AG04449 (cell line): Measurements from ENCODE around the gene GPATCH2L.

ENCODE experiments used
- CTCF ChIA-PET: fragments of 350-600 bp; formaldehyde crosslinking; extraction: SDS; loops from one replicate; lab custom pipeline; 2021; ENCODE audit warnings: antibody characterized with exemption; lab: Yijun Ruan, JAX
- POLR2A ChIA-PET: fragments of 400-600, 350-600 bp; formaldehyde crosslinking; extraction: SDS; loops from one replicate; lab custom pipeline; 2020; ENCODE audit warnings: antibody characterized with exemption, inconsistent platforms; lab: Yijun Ruan, JAX
- DNase-seq: peaks from one replicate; pipeline ENCODE4 v3.0.0-alpha.2; 2010; ENCODE audit warnings: low read depth, low spot score
- H3K4me3 ChIP-seq: 2 replicates; pipeline ENCODE4 v1.5.1; 2011; ENCODE audit warnings: low read depth, mild to moderate bottlenecking, control low read depth, low read length
- CTCF ChIP-seq: IDR thresholded peaks from one replicate; pipeline ENCODE4 v1.5.1; 2011; ENCODE audit warnings: mild to moderate bottlenecking, moderate library complexity, low read length, control low read depth, inconsistent platforms; ENCODE audit not compliant: insufficient read depth; ENCODE audit errors: missing control alignments

Gene GPATCH2L

GRCh38 chr14:76203086-76204001, 51.6 kb downstream of the GPATCH2L start:
- ChIA-PET CTCF (interaction anchor here (0.9 to 2.4 kb wide), 2 partner anchors 149 to 153 kb away, joined by 5 to 6 read pairs; no protein-coding TSS in a partner anchor), POLR2A (no interaction called here)
- DNase-seq, result peak; percentile 83
- H3K4me3 ChIP-seq, result no peak overlapping the region
- TF ChIP-seq CTCF, result no peak

- ChIA-PET POLR2A (no interaction called here), CTCF (interaction anchor here (2.4 kb wide), 1 partner anchor 148 kb away, joined by 6 read pairs; no protein-coding TSS in a partner anchor)
- H3K4me3 ChIP-seq, result no peak overlapping the region
- no peak for TF ChIP-seq CTCF
- no peak for DNase-seq
These were observed 52.9 kb downstream of the GPATCH2L start for GRCh38 chr14:76204461-76205230.

GRCh38 chr14:76205708-76206107, 54.0 kb downstream of the GPATCH2L start:
- H3K4me3 ChIP-seq, result no peak overlapping the region
- TF ChIP-seq CTCF, result no peak
- ChIA-PET CTCF (no interaction called here), POLR2A (no interaction called here)
- DNase-seq, result no peak

- no peak overlapping the region for H3K4me3 ChIP-seq
- POLR2A ChIA-PET, result no interaction called here
- no peak for DNase-seq
- CTCF ChIA-PET, result no interaction called here
- no peak for TF ChIP-seq CTCF
These were observed 56.6 kb downstream of the GPATCH2L start for GRCh38 chr14:76208340-76208739.

GRCh38 chr14:76212242-76212641, 60.5 kb downstream of the GPATCH2L start:
- H3K4me3 ChIP-seq, result no peak overlapping the region
- ChIA-PET CTCF (no interaction called here), POLR2A (no interaction called here)
- no peak for DNase-seq
- TF ChIP-seq CTCF, result no peak

- no peak for DNase-seq
- no peak overlapping the region for H3K4me3 ChIP-seq
- ChIA-PET POLR2A (no interaction called here), CTCF (interaction anchor here (1.2 to 1.6 kb wide), 2 partner anchors 36 to 506 kb away, joined by 3 read pairs; no protein-coding TSS in a partner anchor)
- TF ChIP-seq CTCF, result no peak
These were observed 65.5 kb downstream of the GPATCH2L start for GRCh38 chr14:76217179-76217578.
